Naive thymus-derived CD4-positive, alpha-beta T cell (primary cell): ENCODE results near the gene BCOR. TPM values are rescaled to one million over a fixed set of nuclear protein-coding genes. Genes with fewer than 3 reads are reported as not detected.

Source experiments
- ATAC-seq: fragments of 150-1000 bp; cut with Tn5 transposase; 2 replicates; pipeline ENCODE4 v1.10.0; 2021; ENCODE audit warnings: mild to moderate bottlenecking, moderate library complexity
- CTCF ChIA-PET: fragments of 350-600 bp; sonication (Branson Sonifier 250); formaldehyde crosslinking; loops from one replicate; lab custom pipeline; 2021; ENCODE audit warnings: antibody characterized with exemption; lab: Charles Lee
- POLR2A ChIA-PET: fragments of 350-600 bp; sonication (Branson Sonifier 250); formaldehyde crosslinking; loops from one replicate; lab custom pipeline; 2021; ENCODE audit warnings: antibody characterized with exemption, inconsistent platforms; lab: Charles Lee
- DNase-seq, 9 donors: peaks; one replicate each; pipeline versions ENCODE4 v3.0.0 to v3.0.0-alpha.2; 2020 to 2022; ENCODE audit warnings: mixed read lengths in 1 of 9
- H3K27ac ChIP-seq: one replicate; pipeline ENCODE4 v1.7.0; 2013; ENCODE audit warnings: mild to moderate bottlenecking, low read depth, low read length, moderate library complexity
- H3K27me3 ChIP-seq, 2 donors: one replicate each; pipeline ENCODE4 v1.7.0; 2013; ENCODE audit warnings: low read length in 2 of 2, mild to moderate bottlenecking in 2 of 2, moderate library complexity in 2 of 2; ENCODE audit not compliant: control insufficient read depth in 2 of 2, insufficient read depth in 2 of 2
- H3K36me3 ChIP-seq, 3 experiments: 1 replicate in 2 of 3; 2 replicates in 1 of 3; pipeline ENCODE4 v1.7.0; 2013; ENCODE audit warnings: low read length in 3 of 3, mild to moderate bottlenecking in 3 of 3, moderate library complexity in 1 of 3; ENCODE audit not compliant: insufficient read depth in 3 of 3, control insufficient read depth in 2 of 3
- H3K4me1 ChIP-seq, 2 donors: one replicate each; pipeline ENCODE4 v1.7.0; 2013; ENCODE audit warnings: low read length in 2 of 2, mild to moderate bottlenecking in 2 of 2, moderate library complexity in 1 of 2; ENCODE audit not compliant: control insufficient read depth in 2 of 2, insufficient read depth in 2 of 2
- H3K4me3 ChIP-seq: 2 replicates; pipeline ENCODE4 v1.7.0; 2013; ENCODE audit warnings: mild to moderate bottlenecking, low read length
- H3K9me3 ChIP-seq, 3 experiments: 1 replicate in 2 of 3; 2 replicates in 1 of 3; pipeline ENCODE4 v1.7.0; 2013; ENCODE audit warnings: low read length in 3 of 3; ENCODE audit not compliant: control insufficient read depth in 2 of 3
- H3K27ac Mint-ChIP-seq, 9 donors: one replicate each; pipeline ENCODE4 v1.8.0; 2020 to 2022; ENCODE audit warnings: mixed read lengths in 9 of 9, mild to moderate bottlenecking in 8 of 9, moderate library complexity in 5 of 9, inconsistent platforms in 2 of 9
- H3K27me3 Mint-ChIP-seq, 5 donors: one replicate each; pipeline ENCODE4 v1.8.0; 2021 to 2022; ENCODE audit warnings: mixed read lengths in 5 of 5, mild to moderate bottlenecking in 1 of 5
- H3K36me3 Mint-ChIP-seq, 5 donors: one replicate each; pipeline ENCODE4 v1.8.0; 2020 to 2022; ENCODE audit warnings: mixed read lengths in 5 of 5, mild to moderate bottlenecking in 3 of 5, inconsistent platforms in 1 of 5
- H3K4me1 Mint-ChIP-seq, 7 donors: one replicate each; pipeline ENCODE4 v1.8.0; 2020 to 2022; ENCODE audit warnings: mixed read lengths in 7 of 7, mild to moderate bottlenecking in 3 of 7, inconsistent platforms in 1 of 7
- H3K4me3 Mint-ChIP-seq, 10 donors: one replicate each; pipeline ENCODE4 v1.8.0; 2020 to 2022; ENCODE audit warnings: mild to moderate bottlenecking in 10 of 10, mixed read lengths in 10 of 10, moderate library complexity in 6 of 10, inconsistent platforms in 2 of 10
- H3K9me3 Mint-ChIP-seq, 11 donors: one replicate each; pipeline ENCODE4 v1.8.0; 2020 to 2022; ENCODE audit warnings: mixed read lengths in 11 of 11, mild to moderate bottlenecking in 4 of 11, inconsistent platforms in 1 of 11, moderate library complexity in 1 of 11
- intact Hi-C, 2 donors: fragments of 100-400 bp; cut with micrococcal nuclease; formaldehyde crosslinking; loops; one replicate each; pipeline ENCODE4 v1.15.1; 2023
- polyA plus RNA-seq, 2 donors: library from polyadenylated mRNA; unstranded; fragments of 300-500 nt; fragmentation: Illumina TruSeq; gene quantifications; one replicate each; pipeline ENCODE4 v1.2.3, GENCODE V29; 2021
- total RNA-seq, 6 experiments: library from RNA in 5 of 6; stranded (reverse) in 5 of 6; gene quantifications; 1 replicate in 5 of 6; 2 replicates in 1 of 6; pipeline ENCODE4 v1.2.3 and lab custom pipeline; 2021 to 2026

BCOR gene
- total and polyA plus RNA-seq, 7 experiments from 2014 or later: 3.8 to 55.2 (median 24.3) TPM

- ATAC-seq (no peak), DNase-seq (no peak)
- intact Hi-C loops: no loop called here
- ChIA-PET POLR2A (no interaction called here), CTCF (no interaction called here)
- Histone ChIP-seq H3K4me3 (no peak overlapping the region), H3K4me1 (peaks cover 2 to 7% of the 10 kb centered on the region in 2 donors), H3K9me3 (no peaks in the 10 kb centered on the region), H3K27ac (no peak overlapping the region), H3K36me3 (no peaks in the 10 kb centered on the region), H3K27me3 (no peaks in the 10 kb centered on the region)
- H3K4me1 Mint-ChIP-seq: peaks cover 4 to 6% (median 6%) of the 10 kb centered on the region in 7 donors
- peaks cover 0 to 2% (median 0%) of the 10 kb centered on the region in 11 donors for H3K9me3 Mint-ChIP-seq
- H3K36me3 Mint-ChIP-seq: peaks cover 0 to 2% (median 0%) of the 10 kb centered on the region in 5 donors
- no peak overlapping the region for H3K4me3 Mint-ChIP-seq
- peak overlapping the region in 2 of 9 donors; percentile 15 to 72 for H3K27ac Mint-ChIP-seq
- no peaks in the 10 kb centered on the region for H3K27me3 Mint-ChIP-seq
Measured at GRCh38 chrX:40131654-40132337, 34.0 kb upstream of the BCOR start.

- Mint-ChIP-seq H3K4me3 (no peak overlapping the region), H3K36me3 (peaks cover 0 to 2% (median 0%) of the 10 kb centered on the region in 5 donors), H3K27me3 (no peaks in the 10 kb centered on the region), H3K4me1 (peaks cover 6 to 10% (median 6%) of the 10 kb centered on the region in 7 donors), H3K27ac (no peak overlapping the region), H3K9me3 (peaks cover 0 to 2% (median 0%) of the 10 kb centered on the region in 11 donors)
- Histone ChIP-seq H3K4me3 (no peak overlapping the region), H3K36me3 (no peaks in the 10 kb centered on the region), H3K9me3 (no peaks in the 10 kb centered on the region), H3K27ac (no peak overlapping the region), H3K27me3 (no peaks in the 10 kb centered on the region), H3K4me1 (peaks cover 3 to 9% of the 10 kb centered on the region in 2 donors)
- ChIA-PET POLR2A (no interaction called here), CTCF (no interaction called here)
- intact Hi-C loops: no loop called here
- DNase-seq: no peak
- ATAC-seq: no peak
Measured at GRCh38 chrX:40130207-40130606, 32.4 kb upstream of the BCOR start.

- peaks cover 6 to 10% (median 6%) of the 10 kb centered on the region in 7 donors for H3K4me1 Mint-ChIP-seq
- no peaks in the 10 kb centered on the region for H3K36me3 ChIP-seq
- H3K9me3 Mint-ChIP-seq: peaks cover 0 to 2% (median 0%) of the 10 kb centered on the region in 11 donors
- H3K4me3 ChIP-seq: no peak overlapping the region
- H3K27me3 ChIP-seq: no peaks in the 10 kb centered on the region
- POLR2A ChIA-PET: interaction anchor here (0.8 to 1.5 kb wide), 3 partner anchors 26 to 44 kb away, joined by 3 to 4 read pairs (median 4); no protein-coding TSS in a partner anchor
- no peaks in the 10 kb centered on the region for H3K27me3 Mint-ChIP-seq
- peak overlapping the region in 5 of 9 donors; percentile 10 to 87 (median 16) for H3K27ac Mint-ChIP-seq
- H3K4me1 ChIP-seq: peaks cover 3 to 9% of the 10 kb centered on the region in 2 donors
- peaks cover 0 to 2% (median 0%) of the 10 kb centered on the region in 5 donors for H3K36me3 Mint-ChIP-seq
- peak; percentile 72 for ATAC-seq
- CTCF ChIA-PET: interaction anchor here (0.5 to 0.8 kb wide), 3 partner anchors 30 to 88 kb away, joined by 3 to 4 read pairs (median 4); no protein-coding TSS in a partner anchor
- peak overlapping the region in 2 of 10 donors; percentile 18 to 40 for H3K4me3 Mint-ChIP-seq
- intact Hi-C loops: loop anchor here in 1 of 2 donors (2.0 kb wide), 1 partner anchor 26 kb away; no protein-coding TSS in a partner anchor
- no peaks in the 10 kb centered on the region for H3K9me3 ChIP-seq
- peak in 2 of 9 donors; percentile 23 to 38 for DNase-seq
- no peak overlapping the region for H3K27ac ChIP-seq
Measured at GRCh38 chrX:40127052-40127451, 29.3 kb upstream of the BCOR start.

- Histone ChIP-seq H3K27ac (no peak overlapping the region), H3K4me1 (peaks cover 3 to 9% of the 10 kb centered on the region in 2 donors), H3K27me3 (no peaks in the 10 kb centered on the region), H3K36me3 (no peaks in the 10 kb centered on the region), H3K9me3 (no peaks in the 10 kb centered on the region), H3K4me3 (no peak overlapping the region)
- ChIA-PET CTCF (interaction anchor here (0.5 kb wide), 1 partner anchor 180 kb away, joined by 3 read pairs; no protein-coding TSS in a partner anchor), POLR2A (no interaction called here)
- Mint-ChIP-seq H3K27ac (no peak overlapping the region), H3K4me1 (peaks cover 6 to 13% (median 7%) of the 10 kb centered on the region in 7 donors), H3K4me3 (no peak overlapping the region), H3K36me3 (peaks cover 0 to 2% (median 0%) of the 10 kb centered on the region in 5 donors), H3K9me3 (peaks cover 0 to 2% (median 0%) of the 10 kb centered on the region in 11 donors), H3K27me3 (no peaks in the 10 kb centered on the region)
- ATAC-seq (no peak), DNase-seq (no peak)
- intact Hi-C loops: no loop called here
Measured at GRCh38 chrX:40122487-40122886, 24.7 kb upstream of the BCOR start.

- no peak for DNase-seq
- H3K4me3 Mint-ChIP-seq: peak overlapping the region in 1 of 10 donors; percentile 1
- peaks cover 0 to 7% (median 0%) of the 10 kb centered on the region in 7 donors for H3K4me1 Mint-ChIP-seq
- ChIA-PET CTCF (interaction anchor here (0.6 kb wide), 1 partner anchor 37 kb away, joined by 3 read pairs; no protein-coding TSS in a partner anchor), POLR2A (no interaction called here)
- H3K27ac Mint-ChIP-seq: no peak overlapping the region
- no peaks in the 10 kb centered on the region for H3K4me1 ChIP-seq
- no peaks in the 10 kb centered on the region for H3K36me3 ChIP-seq
- intact Hi-C loops: no loop called here
- no peaks in the 10 kb centered on the region for H3K36me3 Mint-ChIP-seq
- no peak for ATAC-seq
- no peaks in the 10 kb centered on the region for H3K9me3 ChIP-seq
- no peaks in the 10 kb centered on the region for H3K27me3 Mint-ChIP-seq
- H3K4me3 ChIP-seq: no peak overlapping the region
- H3K27me3 ChIP-seq: no peaks in the 10 kb centered on the region
- H3K27ac ChIP-seq: no peak overlapping the region
- peaks cover 0 to 2% (median 0%) of the 10 kb centered on the region in 11 donors for H3K9me3 Mint-ChIP-seq
Measured at GRCh38 chrX:40121618-40122017, 23.9 kb upstream of the BCOR start.

DNA sequence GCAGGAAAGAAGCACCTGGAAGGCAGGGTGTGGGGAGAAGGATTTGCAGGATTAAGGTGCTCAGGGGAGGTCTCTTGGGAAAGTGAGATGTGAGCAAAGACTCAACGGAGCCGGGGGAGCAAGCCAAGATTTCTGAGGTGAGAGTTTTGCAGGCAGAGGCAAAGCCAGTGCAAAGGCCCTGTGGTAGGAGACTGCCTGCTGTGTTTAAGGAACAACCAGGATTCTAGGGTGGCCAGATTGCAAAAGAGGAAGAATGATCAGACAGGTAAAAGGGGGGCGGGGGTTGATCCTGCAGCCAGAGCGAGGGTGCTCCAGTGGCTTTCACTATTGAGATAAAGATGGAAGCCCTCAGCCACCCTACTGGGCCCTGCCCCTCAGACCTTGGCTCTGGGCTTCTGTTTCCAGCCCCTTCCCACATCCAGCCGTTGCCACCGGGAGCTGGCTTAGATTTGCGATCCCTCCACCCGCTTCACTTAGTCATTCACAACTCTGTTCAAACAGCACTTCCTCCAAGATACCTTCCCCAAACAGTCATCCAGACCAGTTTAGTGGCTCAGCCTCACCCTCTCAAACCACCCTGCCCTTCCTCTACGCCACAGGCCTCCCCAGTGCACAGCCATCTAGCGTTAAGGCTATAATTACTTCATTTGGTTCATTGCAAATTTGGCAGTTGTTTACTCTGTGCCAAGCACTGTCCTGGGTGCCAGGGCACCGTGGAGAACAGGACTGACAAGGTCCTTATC is 23.3 kb upstream of the BCOR start:
- Histone ChIP-seq H3K27me3 (no peaks in the 10 kb centered on the region), H3K4me1 (no peaks in the 10 kb centered on the region), H3K27ac (no peak overlapping the region), H3K9me3 (no peaks in the 10 kb centered on the region), H3K4me3 (no peak overlapping the region), H3K36me3 (no peaks in the 10 kb centered on the region)
- Mint-ChIP-seq H3K27me3 (no peaks in the 10 kb centered on the region), H3K27ac (no peak overlapping the region), H3K4me3 (no peak overlapping the region), H3K9me3 (peaks cover 0 to 2% (median 0%) of the 10 kb centered on the region in 11 donors), H3K4me1 (peaks cover 0 to 7% (median 0%) of the 10 kb centered on the region in 7 donors), H3K36me3 (no peaks in the 10 kb centered on the region)
- intact Hi-C loops: no loop called here
- DNase-seq (no peak), ATAC-seq (peak; percentile 62)
- ChIA-PET POLR2A (no interaction called here), CTCF (no interaction called here)
